NT2/D1 (cell line): ENCODE data around the gene IRF3.

ENCODE experiments used
- SUZ12 ChIP-seq: IDR thresholded peaks from 2 replicates; pipeline ENCODE4 v1.6.1; 2011; ENCODE audit not compliant: insufficient read length, insufficient read depth; ENCODE audit errors: extremely low read depth
- YY1 ChIP-seq: IDR thresholded peaks from 2 replicates; pipeline ENCODE4 v1.6.1; 2011; ENCODE audit not compliant: insufficient read length, insufficient read depth
- ZNF274 ChIP-seq: IDR thresholded peaks from 2 replicates; pipeline ENCODE4 v1.6.1; 2011; ENCODE audit warnings: mild to moderate bottlenecking, low read depth, low read length

DNA sequence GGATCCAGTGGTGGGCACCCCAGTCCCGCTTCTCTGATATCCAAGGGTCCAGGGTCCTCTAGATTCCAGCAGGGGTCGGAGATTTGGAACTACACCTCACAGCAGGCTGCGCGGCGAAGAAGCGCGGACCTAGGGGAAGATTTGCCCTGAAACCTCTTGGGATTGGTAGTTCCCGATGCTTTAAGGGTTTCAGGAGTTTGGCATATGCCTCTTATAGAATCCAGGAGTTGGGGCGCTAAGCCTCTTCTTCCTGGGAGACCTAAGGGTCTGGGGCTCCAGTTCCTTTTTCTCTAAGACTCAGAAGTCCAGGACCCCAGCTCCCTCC lies 425 bp upstream of the IRF3 start:
- TF ChIP-seq YY1 (no peak), ZNF274 (no peak), SUZ12 (no peak)
